Erythroblast (primary cell): Measurements from ENCODE around the gene CXXC4.

Experiments
- GATA1 ChIP-seq: IDR thresholded peaks from 2 replicates; pipeline ENCODE4 v1.6.1; 2011; ENCODE audit warnings: low read depth, mild to moderate bottlenecking, control low read depth, low read length, moderate library complexity
- POLR2A ChIP-seq: IDR thresholded peaks from 2 replicates; pipeline ENCODE4 v1.6.1; 2011; ENCODE audit warnings: mild to moderate bottlenecking, low read length

- no peak for TF ChIP-seq POLR2A
- no peak for TF ChIP-seq GATA1
Observed at GRCh38 chr4:104502471-104502870, 7.8 kb upstream of the CXXC4 start.
